GM18511 (cell line): ENCODE results near the gene SSR4.

ENCODE experiments used
- ATAC-seq: cut with Tn5 transposase; IDR thresholded peaks from one replicate; pipeline ENCODE4 v1.9.1; 2021; ENCODE audit warnings: mild to moderate bottlenecking, moderate library complexity; ENCODE audit not compliant: unreplicated experiment

The SSR4 gene

GRCh38 chrX:153828308-153828707 lies 33.8 kb downstream of the SSR4 start:
- no peak for ATAC-seq

DNA sequence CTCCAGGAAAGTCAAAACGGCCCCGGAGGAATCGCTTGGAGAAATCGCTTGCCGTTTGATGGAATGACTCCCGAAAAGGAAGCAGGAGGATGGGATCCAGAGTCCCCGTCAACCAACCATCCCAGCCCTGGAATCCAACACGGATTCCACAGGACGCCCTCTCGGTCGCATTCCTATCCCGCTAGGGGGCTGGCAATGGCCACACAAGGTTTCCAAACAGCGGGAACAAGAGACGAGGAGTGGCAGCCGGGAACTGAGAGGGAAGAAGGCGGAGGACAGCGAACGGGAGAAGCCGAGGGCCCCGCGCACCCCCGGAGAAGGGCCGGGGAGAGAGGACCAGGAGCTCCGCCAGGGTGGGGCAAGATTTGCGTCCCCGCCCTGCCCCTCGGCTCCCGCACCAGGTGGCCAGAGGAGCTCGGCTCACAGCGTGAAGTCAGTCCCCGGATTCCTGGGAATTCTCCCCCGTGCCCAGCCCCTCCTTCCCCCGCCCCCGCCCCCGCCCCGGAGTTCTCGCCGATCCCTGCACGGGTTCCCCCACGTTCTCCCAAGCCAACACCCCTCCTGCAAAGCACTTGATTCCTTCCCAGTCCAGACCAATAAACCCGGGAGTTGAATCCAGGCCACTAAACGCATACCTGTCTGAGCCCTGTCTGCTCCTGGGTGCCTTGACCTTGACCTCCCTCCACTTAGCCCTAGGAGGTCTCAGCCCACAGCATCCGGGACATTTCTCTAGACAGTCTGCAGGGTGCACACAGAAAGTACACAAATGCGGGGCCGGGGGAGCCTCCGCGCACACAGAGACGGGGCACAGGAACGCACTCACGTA lies 34.5 kb downstream of the SSR4 start:
- no peak for ATAC-seq

DNA sequence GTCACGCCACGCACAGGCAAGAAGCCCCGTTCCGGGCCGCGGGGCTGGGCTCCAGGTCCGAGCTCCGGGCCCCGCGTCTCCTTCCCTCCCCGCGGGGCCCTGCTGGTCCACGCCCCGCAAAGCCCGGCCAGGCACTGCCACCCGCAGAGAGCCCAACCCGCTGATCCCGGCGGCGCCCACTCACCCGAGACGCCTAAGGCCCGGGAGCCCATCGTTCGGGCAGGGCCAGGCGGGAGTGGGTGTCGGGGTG lies 35.0 kb downstream of the SSR4 start:
- no peak for ATAC-seq

- ATAC-seq, result no peak
These were observed 35.6 kb downstream of the SSR4 start, which contains the start of gene PDZD4 for GRCh38 chrX:153829799-153830639. TSS of gene PDZD4 (minus strand) at chrX:153830544. CDS start at chrX:153830298, 246 bp downstream.

DNA sequence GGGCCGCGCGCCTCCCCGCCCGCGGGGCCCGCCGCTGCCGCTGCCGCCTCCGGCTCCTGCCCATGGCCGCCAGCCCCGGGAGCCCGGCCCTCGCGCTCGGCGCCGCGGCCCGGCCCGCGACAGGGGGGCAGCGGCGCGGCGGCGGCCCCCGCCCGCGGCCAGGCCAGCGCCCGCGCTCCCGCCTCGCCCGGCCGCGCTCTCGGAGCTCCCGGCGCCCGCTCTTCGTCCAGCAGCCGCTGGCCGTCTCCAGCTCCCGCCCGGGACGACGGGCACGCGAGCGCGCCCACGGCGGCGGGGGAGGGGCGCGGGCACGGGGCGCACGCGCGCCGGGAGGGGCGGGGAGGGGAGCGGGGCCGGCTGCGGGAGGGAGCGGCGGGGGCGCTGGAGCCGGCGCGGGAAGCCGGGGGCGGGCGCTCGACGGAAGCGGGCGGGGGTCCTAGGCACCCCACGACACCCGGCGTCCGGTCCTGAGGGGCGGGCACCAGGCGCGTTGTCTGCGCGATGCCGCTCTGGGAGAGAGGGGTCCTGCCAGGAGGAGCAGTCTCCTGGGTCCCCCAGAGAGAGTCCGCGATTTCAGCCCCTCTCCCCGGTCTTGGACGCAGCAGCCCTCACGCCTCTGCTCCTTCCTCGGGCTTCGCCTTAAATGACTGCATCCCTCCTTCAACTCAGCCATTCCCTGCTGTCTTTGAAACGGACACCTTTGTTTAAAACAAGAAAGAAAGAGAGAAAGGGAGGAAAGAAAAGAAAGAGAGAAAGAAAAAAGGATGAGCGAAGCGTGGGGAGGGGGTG lies 36.4 kb downstream of the SSR4 start:
- no peak for ATAC-seq

DNA sequence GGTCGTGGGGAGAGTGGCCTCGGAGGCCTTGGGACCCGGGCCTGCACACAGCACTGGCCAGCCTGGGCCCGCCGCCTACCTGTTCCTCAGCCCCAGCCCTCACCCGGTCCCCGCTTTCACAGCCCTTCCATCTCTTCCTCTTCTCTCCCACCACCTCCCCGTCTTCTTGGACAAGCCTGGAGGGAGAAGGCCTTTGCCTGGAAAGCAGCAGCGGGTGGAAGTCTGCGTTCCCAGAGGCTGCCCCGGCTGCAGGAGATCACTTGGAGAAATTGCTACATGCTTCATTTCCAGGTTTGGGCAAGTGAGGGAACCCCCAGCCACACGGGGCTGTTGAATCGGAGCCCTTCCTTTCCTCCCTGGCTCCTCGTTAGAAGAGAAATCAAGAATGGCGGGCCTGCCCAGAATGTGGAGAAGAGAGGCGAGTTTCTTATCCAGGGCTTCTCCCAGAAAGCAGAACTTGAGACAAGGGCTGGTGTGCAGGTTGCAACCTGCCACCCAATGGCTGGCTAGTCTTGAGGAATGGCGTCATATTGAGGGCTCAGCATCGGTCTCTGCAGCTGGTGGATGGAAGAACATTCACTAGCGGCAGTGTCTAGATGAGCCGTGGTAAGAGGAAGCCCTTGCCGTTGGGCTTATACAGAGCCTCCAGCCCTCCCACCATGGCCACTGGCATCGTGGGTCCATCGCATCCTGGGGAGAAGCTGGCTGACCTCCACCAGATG lies 37.1 kb downstream of the SSR4 start:
- ATAC-seq, result no peak

- ATAC-seq, result no peak
These were observed 38.3 kb downstream of the SSR4 start for GRCh38 chrX:153832728-153833127.

DNA sequence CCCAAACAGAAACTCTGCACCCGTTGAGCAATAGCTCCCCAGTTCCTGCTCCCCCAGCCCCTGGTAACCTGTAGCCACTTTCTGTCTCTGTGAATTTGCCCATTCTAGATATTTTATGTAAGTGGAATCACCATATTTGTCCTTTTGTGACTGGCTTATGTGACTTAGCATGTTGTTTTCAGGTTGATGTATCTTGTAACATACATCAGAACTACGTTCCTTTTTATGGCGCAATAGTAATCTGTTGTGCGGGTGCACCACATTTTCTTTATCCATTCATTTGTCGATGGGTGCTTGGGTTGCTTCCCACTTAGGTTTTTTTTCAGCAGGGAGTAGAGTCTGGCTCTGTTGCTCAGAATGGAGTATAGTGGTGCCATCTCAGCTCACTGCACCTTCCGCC lies 42.5 kb downstream of the SSR4 start:
- no peak for ATAC-seq

GRCh38 chrX:153844509-153845082 lies 50.1 kb downstream of the SSR4 start:
- no peak for ATAC-seq

DNA sequence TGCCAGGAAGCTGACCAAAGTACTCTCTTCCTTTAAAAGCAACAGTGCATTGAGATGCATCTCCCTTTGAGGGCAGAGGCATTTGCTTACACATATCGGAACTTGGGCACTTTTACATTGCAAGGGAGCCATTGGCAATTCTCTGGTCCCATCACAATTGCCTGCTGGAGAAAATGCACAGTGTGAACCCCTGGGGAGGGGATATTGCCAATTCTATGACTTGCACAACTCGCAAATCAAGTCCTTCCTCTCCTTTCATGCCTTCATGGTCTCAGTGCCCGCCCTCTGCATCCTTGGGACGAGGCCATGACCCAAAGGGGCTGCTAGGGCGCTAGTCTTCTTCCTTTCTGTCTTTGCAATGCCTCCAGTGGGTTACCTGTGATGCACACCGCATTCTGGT lies 50.7 kb downstream of the SSR4 start:
- no peak for ATAC-seq

GRCh38 chrX:153845842-153846241 lies 51.4 kb downstream of the SSR4 start:
- no peak for ATAC-seq
